Measurements from ENCODE around the gene EPB41L4A.

The EPB41L4A gene

GRCh38 chr5:112355058-112355685 is 63.9 kb downstream of the EPB41L4A start:
- no peak for DNase-seq (ENCODE audit: low spot score)

- no peak for DNase-seq (ENCODE audit: low spot score)
These were observed 65.4 kb downstream of the EPB41L4A start for GRCh38 chr5:112353678-112354077.

GRCh38 chr5:112351225-112351624 is 67.9 kb downstream of the EPB41L4A start:
- DNase-seq (ENCODE audit: low spot score): no peak

- DNase-seq (ENCODE audit: low spot score): no peak
These were observed 68.5 kb downstream of the EPB41L4A start for GRCh38 chr5:112350626-112351025.

GRCh38 chr5:112349371-112349770 is 69.7 kb downstream of the EPB41L4A start:
- no peak for DNase-seq (ENCODE audit: low spot score)

GRCh38 chr5:112348915-112349314 is 70.2 kb downstream of the EPB41L4A start:
- DNase-seq (ENCODE audit: low spot score): no peak

GRCh38 chr5:112348387-112348786 is 70.7 kb downstream of the EPB41L4A start:
- DNase-seq (ENCODE audit: low spot score): no peak

- no peak for DNase-seq (ENCODE audit: low spot score)
These were observed 72.5 kb downstream of the EPB41L4A start for GRCh38 chr5:112346411-112347044.

GRCh38 chr5:112344540-112344939 is 74.5 kb downstream of the EPB41L4A start:
- no peak for DNase-seq (ENCODE audit: low spot score)

- DNase-seq (ENCODE audit: low spot score): no peak
These were observed 76.7 kb downstream of the EPB41L4A start for GRCh38 chr5:112342389-112342788.

GRCh38 chr5:112339761-112340160 is 79.3 kb downstream of the EPB41L4A start:
- DNase-seq (ENCODE audit: low spot score): no peak

GRCh38 chr5:112338681-112339337 is 80.3 kb downstream of the EPB41L4A start:
- DNase-seq (ENCODE audit: low spot score): no peak

- DNase-seq (ENCODE audit: low spot score): no peak
These were observed 85.7 kb downstream of the EPB41L4A start for GRCh38 chr5:112333331-112333781.

- no peak for DNase-seq (ENCODE audit: low spot score)
These were observed 87.2 kb downstream of the EPB41L4A start for GRCh38 chr5:112331892-112332291.

- DNase-seq (ENCODE audit: low spot score): no peak
These were observed 89.5 kb downstream of the EPB41L4A start for GRCh38 chr5:112329419-112330090.

- no peak for DNase-seq (ENCODE audit: low spot score)
These were observed 95.9 kb downstream of the EPB41L4A start for GRCh38 chr5:112323166-112323565.

- DNase-seq (ENCODE audit: low spot score): no peak
These were observed 98.7 kb downstream of the EPB41L4A start for GRCh38 chr5:112320408-112320807.

GRCh38 chr5:112318346-112318745 is 100.7 kb downstream of the EPB41L4A start:
- no peak for DNase-seq (ENCODE audit: low spot score)

GRCh38 chr5:112317866-112318265 is 101.2 kb downstream of the EPB41L4A start:
- no peak for DNase-seq (ENCODE audit: low spot score)

- no peak for DNase-seq (ENCODE audit: low spot score)
These were observed 102.3 kb downstream of the EPB41L4A start for GRCh38 chr5:112316731-112317130.

GRCh38 chr5:112316006-112316405 is 103.1 kb downstream of the EPB41L4A start:
- no peak for DNase-seq (ENCODE audit: low spot score)

Measured in RKO (cell line).